NCI-H2081 (cell line): ENCODE data around the gene MT1M.
"Not testable (repeated sequence)": the region's sequence is repeated elsewhere in the genome, so short reads cannot be mapped to it uniquely, and the experiment has no call there.

ENCODE experiments used
- DNase-seq, 2 experiments: peaks; one replicate each; lab custom pipeline; 2025; lab: John Stamatoyannopoulos, UW

MT1M gene

GRCh38 chr16:56649271-56649670 lies 16.8 kb downstream of the MT1M start:
- DNase-seq: no peak

- no peak for DNase-seq
Measured at GRCh38 chr16:56649820-56650219, 17.4 kb downstream of the MT1M start.

- no peak for DNase-seq
Measured at GRCh38 chr16:56651586-56651985, 19.1 kb downstream of the MT1M start, which contains the start of gene MT1B. TSS of gene MT1B (plus strand) at chr16:56651886. CDS start at chr16:56651954, 68 bp downstream.

- DNase-seq: no peak
Measured at GRCh38 chr16:56652600-56652999, 20.1 kb downstream of the MT1M start.

- no peak for DNase-seq
Measured at GRCh38 chr16:56653218-56653617, 20.8 kb downstream of the MT1M start.

- no peak for DNase-seq
Measured at GRCh38 chr16:56657555-56658326, 25.3 kb downstream of the MT1M start, which contains the start of gene MT1F. TSS of gene MT1F (plus strand) at chr16:56657959. CDS start at chr16:56658059, 100 bp downstream.

GRCh38 chr16:56658327-56658875 lies 25.9 kb downstream of the MT1M start:
- DNase-seq: no peak

GRCh38 chr16:56662357-56663354 lies 30.2 kb downstream of the MT1M start:
- DNase-seq: no peak

- DNase-seq: no peak
Measured at GRCh38 chr16:56664506-56664905, 32.0 kb downstream of the MT1M start.

GRCh38 chr16:56665286-56666261 lies 33.1 kb downstream of the MT1M start:
- DNase-seq: not testable (repeated sequence)

GRCh38 chr16:56667581-56668571 lies 35.4 kb downstream of the MT1M start, which contains the start of gene MT1G:
TSS of gene MT1G (minus strand) at chr16:56668065. CDS start at chr16:56667993, 72 bp downstream.
- no peak for DNase-seq

- no peak for DNase-seq
Measured at GRCh38 chr16:56669005-56669839, 36.8 kb downstream of the MT1M start, which contains the start of gene MT1H. TSS of gene MT1H (plus strand) at chr16:56669814. CDS start at chr16:56669885, 71 bp downstream.

- no peak for DNase-seq
Measured at GRCh38 chr16:56669840-56670619, 37.6 kb downstream of the MT1M start.

- no peak for DNase-seq
Measured at GRCh38 chr16:56670620-56670934, 38.1 kb downstream of the MT1M start.

GRCh38 chr16:56671691-56672090 lies 39.2 kb downstream of the MT1M start:
- DNase-seq: not testable (repeated sequence)

- DNase-seq: not testable (repeated sequence)
Measured at GRCh38 chr16:56672171-56672570, 39.7 kb downstream of the MT1M start.

- no peak for DNase-seq
Measured at GRCh38 chr16:56672761-56673536, 40.5 kb downstream of the MT1M start.
